ENCODE results near the gene SLK. TPM values are rescaled to one million over a fixed set of nuclear protein-coding genes. Genes with fewer than 3 reads are reported as not detected.

Gene SLK
- total and polyA plus RNA-seq, 7 donors: 15.6 to 96.1 (median 72.1) TPM

GRCh38 chr10:103931603-103932002 is 35.3 kb upstream of the SLK start:
- Histone ChIP-seq H3K9me3 (no peaks in the 10 kb centered on the region), H3K27me3 (no peaks in the 10 kb centered on the region), H3K4me1 (no peaks in the 10 kb centered on the region), H3K36me3 (no peaks in the 10 kb centered on the region), H3K4me3 (no peak overlapping the region), H3K27ac (no peak overlapping the region)
- no peak for DNase-seq
- intact Hi-C loops (cut with DNase I): no loop called here
- TF ChIP-seq POLR2A (IDR thresholded peaks at IDR 0.05) (no peak), EP300 (IDR thresholded peaks at IDR 0.05) (no peak), CTCF (IDR thresholded peaks at IDR 0.05) (no peak), POLR2AphosphoS5 (IDR thresholded peaks at IDR 0.05) (no peak)
- 95 to 98% methylated on average over 2 of the region's 2 CpGs for WGBS, 2 donors

GRCh38 chr10:103932271-103932670 is 34.7 kb upstream of the SLK start:
- H3K27me3 ChIP-seq: no peaks in the 10 kb centered on the region

DNA sequence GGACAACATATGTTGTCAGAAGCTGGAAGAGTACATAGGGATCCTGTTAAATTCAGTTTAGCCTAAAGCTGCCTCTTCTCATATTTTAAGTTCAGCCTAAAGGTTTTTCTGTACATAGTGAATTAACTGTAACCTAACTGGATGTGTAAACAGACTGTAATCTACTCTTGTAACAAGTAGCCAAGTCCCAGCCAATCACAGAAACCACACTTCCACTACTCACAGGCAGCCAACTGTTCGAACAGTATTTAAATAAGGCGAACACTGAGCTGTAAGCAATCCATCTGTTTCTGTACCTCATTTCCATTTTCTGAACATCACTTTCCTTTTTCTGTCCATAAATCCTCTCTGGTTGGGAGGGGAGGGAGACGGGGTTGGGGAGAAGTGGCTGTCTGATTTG is 34.0 kb upstream of the SLK start:
- no peaks in the 10 kb centered on the region for H3K4me1 ChIP-seq
- no peaks in the 10 kb centered on the region for H3K27me3 ChIP-seq
- H3K9me3 ChIP-seq: no peaks in the 10 kb centered on the region
- DNase-seq: no peak
- no peak for TF ChIP-seq CTCF (IDR thresholded peaks at IDR 0.05)
- no peak for TF ChIP-seq POLR2AphosphoS5 (IDR thresholded peaks at IDR 0.05)
- TF ChIP-seq POLR2A (IDR thresholded peaks at IDR 0.05): no peak
- no peak for TF ChIP-seq EP300 (IDR thresholded peaks at IDR 0.05)
- no peak overlapping the region for H3K4me3 ChIP-seq
- WGBS, 2 donors: 33 to 71% methylated on average over 3 of the region's 3 CpGs
- no peak overlapping the region for H3K27ac ChIP-seq
- H3K36me3 ChIP-seq: no peaks in the 10 kb centered on the region
- intact Hi-C loops (cut with DNase I): no loop called here

More at GRCh38 chr10:103932271-103932670, 34.7 kb upstream of the SLK start:
- intact Hi-C loops (cut with DNase I): no loop called here
- Histone ChIP-seq H3K27ac (no peak overlapping the region), H3K4me3 (no peak overlapping the region), H3K4me1 (no peaks in the 10 kb centered on the region), H3K36me3 (no peaks in the 10 kb centered on the region), H3K9me3 (no peaks in the 10 kb centered on the region)
- TF ChIP-seq POLR2A (IDR thresholded peaks at IDR 0.05): no peak
- TF ChIP-seq EP300 (IDR thresholded peaks at IDR 0.05): no peak
- no peak for TF ChIP-seq CTCF (IDR thresholded peaks at IDR 0.05)
- TF ChIP-seq POLR2AphosphoS5 (IDR thresholded peaks at IDR 0.05): no peak
- WGBS, 2 donors: 94 to 98% methylated on average over 7 of the region's 7 CpGs
- no peak for DNase-seq

- no peaks in the 10 kb centered on the region for H3K4me1 ChIP-seq
- no peaks in the 10 kb centered on the region for H3K36me3 ChIP-seq
- TF ChIP-seq POLR2A (IDR thresholded peaks at IDR 0.05) (no peak), CTCF (IDR thresholded peaks at IDR 0.05) (no peak), EP300 (IDR thresholded peaks at IDR 0.05) (no peak), POLR2AphosphoS5 (IDR thresholded peaks at IDR 0.05) (no peak)
- H3K27ac ChIP-seq: no peak overlapping the region
- H3K27me3 ChIP-seq: no peaks in the 10 kb centered on the region
- H3K9me3 ChIP-seq: no peaks in the 10 kb centered on the region
- 82 to 86% methylated on average over 4 of the region's 4 CpGs for WGBS, 2 donors
- DNase-seq: no peak
- no peak overlapping the region for H3K4me3 ChIP-seq
- intact Hi-C loops (cut with DNase I): no loop called here
Observed at GRCh38 chr10:103933557-103934121, 33.3 kb upstream of the SLK start.

DNA sequence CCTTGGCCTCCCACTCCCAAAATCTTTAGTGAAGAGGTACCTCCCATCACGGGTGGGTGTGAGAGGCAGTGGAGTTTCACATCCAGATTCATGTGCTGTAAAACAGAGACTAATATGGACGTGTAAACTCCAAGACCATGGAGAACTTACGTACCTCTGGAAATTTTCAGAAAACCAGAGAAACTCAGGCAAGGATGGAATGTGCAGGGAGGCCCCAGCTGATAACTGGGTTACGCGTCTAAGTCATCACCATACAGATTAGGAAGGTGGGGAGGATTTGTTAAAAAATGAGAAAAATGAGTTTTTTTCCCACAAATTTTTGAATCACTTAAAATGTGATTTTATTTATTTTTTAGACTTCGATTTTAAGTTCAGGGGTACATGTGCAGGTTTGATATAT is 32.6 kb upstream of the SLK start:
- no peaks in the 10 kb centered on the region for H3K9me3 ChIP-seq
- no peaks in the 10 kb centered on the region for H3K36me3 ChIP-seq
- H3K27me3 ChIP-seq: no peaks in the 10 kb centered on the region
- intact Hi-C loops (cut with DNase I): no loop called here
- WGBS, 2 donors: 85 to 94% methylated on average over 6 of the region's 6 CpGs
- no peak for DNase-seq
- H3K4me1 ChIP-seq: no peaks in the 10 kb centered on the region
- no peak for TF ChIP-seq POLR2AphosphoS5 (IDR thresholded peaks at IDR 0.05)
- no peak for TF ChIP-seq EP300 (IDR thresholded peaks at IDR 0.05)
- TF ChIP-seq CTCF (IDR thresholded peaks at IDR 0.05): no peak
- TF ChIP-seq POLR2A (IDR thresholded peaks at IDR 0.05): no peak
- no peak overlapping the region for H3K4me3 ChIP-seq
- H3K27ac ChIP-seq: no peak overlapping the region
